Spleen (tissue), 11 donors: ENCODE results near the gene PLEKHA1. TPM values are rescaled to one million over a fixed set of nuclear protein-coding genes. Genes with fewer than 3 reads are reported as not detected.

Source experiments
- DNase-seq: peaks from one replicate; pipeline ENCODE4 v3.0.0-alpha.2; 2020
- H3K27ac ChIP-seq, 8 donors: fragments of 200-600 bp; sonication (generic) in 7 of 8; 1 replicate in 4 of 8; 2 replicates in 4 of 8; pipeline versions ENCODE4 v1.5.0 to v1.8.0; 2016 to 2021; ENCODE audit warnings: inconsistent platforms in 4 of 8, mild to moderate bottlenecking in 4 of 8, moderate library complexity in 1 of 8
- H3K27me3 ChIP-seq, 7 donors: fragments of 200-600 bp; sonication (generic) in 6 of 7; replicated peaks in 1 of 7; 1 replicate in 4 of 7; 2 replicates in 3 of 7; pipeline versions ENCODE4 v1.5.0 to v1.8.0; 2016 to 2021; ENCODE audit warnings: inconsistent platforms in 3 of 7, mild to moderate bottlenecking in 1 of 7
- H3K36me3 ChIP-seq, 6 donors: fragments of 200-600 bp; sonication (generic) in 5 of 6; 1 replicate in 4 of 6; 2 replicates in 2 of 6; pipeline versions ENCODE4 v1.5.0 to v1.8.0; 2016 to 2021; ENCODE audit warnings: inconsistent platforms in 2 of 6
- H3K4me1 ChIP-seq, 6 donors: fragments of 200-600 bp; sonication (generic) in 5 of 6; 1 replicate in 3 of 6; 2 replicates in 3 of 6; pipeline versions ENCODE4 v1.5.0 to v1.8.0; 2016 to 2021; ENCODE audit warnings: inconsistent platforms in 3 of 6
- H3K4me3 ChIP-seq, 8 donors: fragments of 200-600 bp; sonication (generic) in 7 of 8; 1 replicate in 4 of 8; 2 replicates in 4 of 8; pipeline versions ENCODE4 v1.5.0 to v1.8.0; 2016 to 2021; ENCODE audit warnings: inconsistent platforms in 4 of 8, mild to moderate bottlenecking in 4 of 8, moderate library complexity in 2 of 8
- H3K9me3 ChIP-seq, 8 donors: fragments of 200-600 bp; sonication (generic) in 7 of 8; 1 replicate in 4 of 8; 2 replicates in 4 of 8; pipeline versions ENCODE4 v1.5.0 to v1.8.0; 2016 to 2021; ENCODE audit warnings: inconsistent platforms in 4 of 8
- CTCF ChIP-seq, 11 experiments: fragments of 200-600 bp in 7 of 11; fragments of 450-650 bp in 4 of 11; sonication (generic) in 4 of 11; IDR thresholded peaks in 8 of 11; conservative IDR thresholded peaks in 3 of 11; 1 replicate in 7 of 11; 2 replicates in 4 of 11; pipeline versions ENCODE4 v1.4.0 to v1.8.0; 2016 to 2021; ENCODE audit warnings: antibody characterized with exemption in 11 of 11, inconsistent platforms in 4 of 11, mild to moderate bottlenecking in 1 of 11
- POLR2A ChIP-seq, 3 donors: fragments of 450-650 bp; IDR thresholded peaks; one replicate each; pipeline ENCODE4 v1.5.1; 2017; ENCODE audit warnings: antibody characterized with exemption in 3 of 3, mild to moderate bottlenecking in 1 of 3
- POLR2AphosphoS5 ChIP-seq, 3 donors: sonication (generic); formaldehyde crosslinking; IDR thresholded peaks; one replicate each; pipeline ENCODE4 v1.5.1; 2017; ENCODE audit warnings: antibody characterized with exemption in 3 of 3
- WGBS, 5 donors: extraction: QIAGEN DNeasy Blood & Tissue Kit in 3 of 5; methylation state at CpG; one replicate each; pipeline versions ENCODE4 v1.1.5 to v1.1.7; 2013 to 2018; 5-methylcytosine and 5-hydroxymethylcytosine counted together
- intact Hi-C: fragments of 100-400 bp; cut with DNase I; formaldehyde crosslinking; loops from one replicate; pipeline ENCODE4 v1.15.0; 2023; ENCODE audit warnings: low total_unique reads
- polyA plus RNA-seq, 3 donors: library from polyadenylated mRNA; stranded (reverse); fragments of 200-250 nt; gene quantifications; one replicate each; pipeline ENCODE4 v1.2.1, GENCODE V29; 2013
- total RNA-seq, 7 donors: library from RNA; depleted of rRNA in 3 of 7; stranded (reverse); fragments of >200 nt in 3 of 7; fragmentation: NEBNext Ultra II Directional in 4 of 7; extraction: Animal tissue kit (Norgen Biotek cat#: 25700) in 4 of 7; gene quantifications; one replicate each; pipeline versions ENCODE4 v1.1.0 to v1.2.1, GENCODE V29; 2016 to 2021
- donor health status: healthy with polysubstance abuse.
- donor health status: DM: no; HTN: no; CAD: no; lungs with moderate emphysema.
- donor health status: DM: no; HTN: no; CAD: no.
- donor health status: Bipolar disorder and iron deficiency.
- donor health status: healthy.
- donor health status: DM: no; HTN: no; CAD: no.
- donor health status: DM: yes; HTN: yes; CAD: no.

The PLEKHA1 gene
- total and polyA plus RNA-seq, 10 donors: 7.9 to 31.1 (median 22.1) TPM

GRCh38 chr10:122461729-122462532, 87.4 kb downstream of the PLEKHA1 start:
- H3K27ac ChIP-seq: peak overlapping the region in 6 of 8 donors; percentile 34 to 71 (median 60)
- no peak for TF ChIP-seq POLR2AphosphoS5 (IDR thresholded peaks at IDR 0.05)
- no peak for DNase-seq
- H3K4me3 ChIP-seq: peak overlapping the region; percentile 26 to 73 (median 49)
- 1 to 8% (median 1%) methylated on average over 9 to 95 of the region's 95 CpGs for WGBS, 5 donors
- peaks cover 5 to 35% (median 28%) of the 10 kb centered on the region in 6 donors for H3K4me1 ChIP-seq
- no peaks in the 10 kb centered on the region for H3K36me3 ChIP-seq
- no peaks in the 10 kb centered on the region for H3K9me3 ChIP-seq
- peaks cover 0 to 93% (median 49%) of the 10 kb centered on the region in 7 donors for H3K27me3 ChIP-seq
- intact Hi-C loops: no loop called here

GRCh38 chr10:122462533-122463465, 88.3 kb downstream of the PLEKHA1 start:
- H3K27me3 ChIP-seq: peaks cover 0 to 90% (median 49%) of the 10 kb centered on the region in 7 donors
- 15 to 31% (median 24%) methylated on average over 47 of the region's 47 CpGs for WGBS, 5 donors
- DNase-seq: no peak
- H3K4me1 ChIP-seq: peaks cover 5 to 35% (median 28%) of the 10 kb centered on the region in 6 donors
- H3K27ac ChIP-seq: peak overlapping the region in 6 of 8 donors; percentile 34 to 71 (median 60)
- TF ChIP-seq POLR2AphosphoS5 (IDR thresholded peaks at IDR 0.05): no peak
- no peak for TF ChIP-seq POLR2A (IDR thresholded peaks at IDR 0.05)
- no peak for TF ChIP-seq CTCF (IDR thresholded peaks at IDR 0.05 in 8 of 11, conservative IDR thresholded peaks at IDR 0.05 in 3 of 11)
- intact Hi-C loops: no loop called here
- H3K9me3 ChIP-seq: no peaks in the 10 kb centered on the region
- no peaks in the 10 kb centered on the region for H3K36me3 ChIP-seq
- H3K4me3 ChIP-seq: peak overlapping the region; percentile 26 to 73 (median 49)

GRCh38 chr10:122463466-122464249, 89.2 kb downstream of the PLEKHA1 start:
- peaks cover 5 to 41% (median 28%) of the 10 kb centered on the region in 6 donors for H3K4me1 ChIP-seq
- no peaks in the 10 kb centered on the region for H3K9me3 ChIP-seq
- intact Hi-C loops: no loop called here
- no peak for TF ChIP-seq POLR2AphosphoS5 (IDR thresholded peaks at IDR 0.05)
- TF ChIP-seq POLR2A (IDR thresholded peaks at IDR 0.05): no peak
- TF ChIP-seq CTCF (IDR thresholded peaks at IDR 0.05 in 8 of 11, conservative IDR thresholded peaks at IDR 0.05 in 3 of 11): no peak
- no peaks in the 10 kb centered on the region for H3K36me3 ChIP-seq
- H3K27ac ChIP-seq: no peak overlapping the region
- peak overlapping the region in 3 of 8 donors; percentile 48 to 73 (median 59) for H3K4me3 ChIP-seq
- H3K27me3 ChIP-seq: peaks cover 0 to 85% (median 44%) of the 10 kb centered on the region in 7 donors
- WGBS, 5 donors: 73 to 79% (median 76%) methylated on average over 17 of the region's 17 CpGs
- DNase-seq: no peak

- H3K36me3 ChIP-seq: no peaks in the 10 kb centered on the region
- peaks cover 5 to 44% (median 29%) of the 10 kb centered on the region in 6 donors for H3K4me1 ChIP-seq
- intact Hi-C loops: no loop called here
- WGBS, 5 donors: 77 to 89% (median 87%) methylated on average over 4 of the region's 4 CpGs
- no peak overlapping the region for H3K4me3 ChIP-seq
- no peak for TF ChIP-seq CTCF (IDR thresholded peaks at IDR 0.05 in 8 of 11, conservative IDR thresholded peaks at IDR 0.05 in 3 of 11)
- no peak for TF ChIP-seq POLR2AphosphoS5 (IDR thresholded peaks at IDR 0.05)
- TF ChIP-seq POLR2A (IDR thresholded peaks at IDR 0.05): no peak
- peaks cover 0 to 84% (median 39%) of the 10 kb centered on the region in 7 donors for H3K27me3 ChIP-seq
- DNase-seq: no peak
- H3K9me3 ChIP-seq: no peaks in the 10 kb centered on the region
- no peak overlapping the region for H3K27ac ChIP-seq
These were observed 89.7 kb downstream of the PLEKHA1 start for GRCh38 chr10:122464250-122464510.
